OCI-LY1 (cell line): ENCODE data around the gene GAK.
A peak's percentile ranks its signal among the peaks of the same experiment; 100 is the strongest.

Experiments used
- H2AFZ ChIP-seq: fragments of 200-600 bp; sonication (generic), shearing (Covaris generic); 2 replicates; pipeline ENCODE4 v1.6.0; 2014; ENCODE audit warnings: antibody characterized with exemption, mild to moderate bottlenecking, low read length
- H3F3A ChIP-seq: fragments of 200-600 bp; sonication (generic), shearing (Covaris generic); 2 replicates; pipeline ENCODE4 v1.6.0; 2014; ENCODE audit warnings: mild to moderate bottlenecking, antibody characterized with exemption, low read length, moderate library complexity; ENCODE audit not compliant: insufficient read depth
- H3K27ac ChIP-seq: fragments of 200-600 bp; sonication (generic); 2 replicates; pipeline ENCODE4 v1.5.1; 2014; ENCODE audit warnings: low read length, mixed run types, mild to moderate bottlenecking, low read depth; ENCODE audit not compliant: poor library complexity, severe bottlenecking
- H3K27me3 ChIP-seq: fragments of 200-600 bp; sonication (generic); 2 replicates; pipeline ENCODE4 v1.6.0; 2014; ENCODE audit warnings: antibody characterized with exemption, mild to moderate bottlenecking, low read length, moderate library complexity; ENCODE audit not compliant: insufficient read depth
- H3K36me3 ChIP-seq: fragments of 200-600 bp; sonication (generic); 2 replicates; pipeline ENCODE4 v1.6.1; 2014; ENCODE audit warnings: mild to moderate bottlenecking, antibody characterized with exemption, low read length, moderate library complexity, mixed read lengths; ENCODE audit not compliant: insufficient read depth
- H3K4me1 ChIP-seq: fragments of 200-600 bp; sonication (generic); 2 replicates; pipeline ENCODE4 v1.5.1; 2014; ENCODE audit warnings: mild to moderate bottlenecking, low read length, moderate library complexity; ENCODE audit not compliant: insufficient read depth, severe bottlenecking
- H3K4me2 ChIP-seq: fragments of 200-600 bp; sonication (generic), shearing (Covaris generic); 2 replicates; pipeline ENCODE4 v1.6.1; 2014; ENCODE audit warnings: low read length
- H3K4me3 ChIP-seq: fragments of 200-600 bp; sonication (generic); 2 replicates; pipeline ENCODE4 v1.5.1; 2014; ENCODE audit warnings: low read length, low read depth, mild to moderate bottlenecking, mixed read lengths; ENCODE audit not compliant: poor library complexity, severe bottlenecking
- H3K79me2 ChIP-seq: fragments of 200-600 bp; shearing (Covaris generic); 2 replicates; pipeline ENCODE4 v1.6.1; 2016; ENCODE audit warnings: mixed run types, low read length, mixed read lengths; ENCODE audit not compliant: insufficient read depth
- H3K9ac ChIP-seq: fragments of 200-600 bp; sonication (generic), shearing (Covaris generic); 2 replicates; pipeline ENCODE4 v1.6.1; 2014; ENCODE audit warnings: mild to moderate bottlenecking, low read length, mixed read lengths
- H3K9me2 ChIP-seq: fragments of 200-600 bp; sonication (generic), shearing (Covaris generic); 2 replicates; pipeline ENCODE4 v1.6.1; 2014; ENCODE audit warnings: low read depth, mild to moderate bottlenecking, low read length, mixed read lengths
- H3K9me3 ChIP-seq: fragments of 200-600 bp; shearing (Covaris generic); 2 replicates; pipeline ENCODE4 v1.6.1; 2014; ENCODE audit warnings: low read length, mixed read lengths
- H4K20me1 ChIP-seq: fragments of 200-600 bp; sonication (generic), shearing (Covaris generic); 2 replicates; pipeline ENCODE4 v1.6.0; 2016; ENCODE audit warnings: mild to moderate bottlenecking, low read length; ENCODE audit not compliant: insufficient read depth
- CTCF ChIP-seq: fragments of 200-600 bp; sonication (generic), shearing (Covaris generic); IDR thresholded peaks from 2 replicates; pipeline ENCODE4 v1.5.1; 2017; ENCODE audit warnings: mild to moderate bottlenecking, antibody characterized with exemption, low read length, moderate library complexity, mixed read lengths
- EZH2 ChIP-seq: fragments of 200-600 bp; sonication (generic), shearing (Covaris generic); IDR thresholded peaks from 2 replicates; pipeline ENCODE4 v1.8.0; 2017; ENCODE audit warnings: borderline replicate concordance, mixed run types, mild to moderate bottlenecking, antibody characterized with exemption, low read length, moderate library complexity, mixed read lengths

GAK gene

DNA sequence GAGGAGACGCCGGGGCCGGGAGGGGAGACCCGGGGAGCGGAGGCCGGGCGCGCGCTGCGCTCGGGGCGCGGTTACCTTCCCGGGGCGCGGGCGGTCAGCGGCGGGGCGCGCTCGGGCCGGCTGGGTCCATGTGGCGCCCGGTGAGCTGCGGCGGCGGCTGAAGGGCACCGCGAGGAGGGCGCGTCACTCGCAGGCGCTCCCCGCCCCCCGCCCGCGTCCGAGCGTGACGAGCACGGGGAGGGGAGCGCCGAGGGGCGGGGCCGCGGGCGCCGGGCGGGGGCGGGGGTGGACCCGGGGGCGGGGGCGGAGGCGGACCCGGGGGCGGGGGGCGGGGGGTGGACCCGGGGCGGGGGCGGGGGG lies 106.2 kb downstream of the GAK start, which contains the start of gene CPLX1:
CPLX1 (minus strand) TSS at position 159 of the 360 bp plus-strand sequence. CDS start 1,607 bp downstream, outside the sequence.
- Histone ChIP-seq H2AFZ (no peak within 1 kb of the TSS), H3K9ac (no peak within 1 kb of the TSS), H3K4me2 (peak within 1 kb of the TSS; percentile 48), H3K79me2 (no peaks in the 10 kb centered on the region), H3K9me2 (no peaks in the 10 kb centered on the region), H3K4me3 (peak within 1 kb of the TSS; percentile 45), H3K27me3 (no peaks in the 10 kb centered on the region), H3F3A (no peaks in the 10 kb centered on the region), H3K27ac (no peak within 1 kb of the TSS), H3K9me3 (no peaks in the 10 kb centered on the region), H3K36me3 (no peaks in the 10 kb centered on the region), H4K20me1 (no peaks in the 10 kb centered on the region), H3K4me1 (no peaks in the 10 kb centered on the region)
- TF ChIP-seq CTCF (no peak), EZH2 (no peak)

GRCh38 chr4:825063-825970 lies 106.8 kb downstream of the GAK start:
- TF ChIP-seq EZH2 (no peak), CTCF (no peak)
- H3K27me3 ChIP-seq = no peaks in the 10 kb centered on the region
- H3K4me2 ChIP-seq = peak overlapping the region; percentile 48
- H3K27ac ChIP-seq = no peak overlapping the region
- no peak overlapping the region for H3K9ac ChIP-seq
- no peaks in the 10 kb centered on the region for H3K9me3 ChIP-seq
- no peaks in the 10 kb centered on the region for H3K4me1 ChIP-seq
- H4K20me1 ChIP-seq = no peaks in the 10 kb centered on the region
- no peaks in the 10 kb centered on the region for H3K9me2 ChIP-seq
- H3F3A ChIP-seq = no peaks in the 10 kb centered on the region
- no peaks in the 10 kb centered on the region for H3K36me3 ChIP-seq
- peak overlapping the region; percentile 45 for H3K4me3 ChIP-seq
- no peak overlapping the region for H2AFZ ChIP-seq
- no peaks in the 10 kb centered on the region for H3K79me2 ChIP-seq

- no peak overlapping the region for H3K4me2 ChIP-seq
- no peak overlapping the region for H3K4me3 ChIP-seq
- no peaks in the 10 kb centered on the region for H3K36me3 ChIP-seq
- H3K4me1 ChIP-seq = no peaks in the 10 kb centered on the region
- H3K27ac ChIP-seq = no peak overlapping the region
- H4K20me1 ChIP-seq = no peaks in the 10 kb centered on the region
- H2AFZ ChIP-seq = no peak overlapping the region
- no peaks in the 10 kb centered on the region for H3K79me2 ChIP-seq
- H3K9me2 ChIP-seq = no peaks in the 10 kb centered on the region
- TF ChIP-seq EZH2 (no peak), CTCF (no peak)
- H3K27me3 ChIP-seq = no peaks in the 10 kb centered on the region
- no peaks in the 10 kb centered on the region for H3F3A ChIP-seq
- H3K9ac ChIP-seq = no peak overlapping the region
- no peaks in the 10 kb centered on the region for H3K9me3 ChIP-seq
Measured at GRCh38 chr4:824461-825062, 107.6 kb downstream of the GAK start.
